A549 (cell line): ENCODE data around the gene RMI1.

ENCODE experiments used
- CBX2 ChIP-seq: fragments of 200-600 bp; sonication (generic); IDR thresholded peaks from 2 replicates; pipeline ENCODE4 v1.6.1; 2016; ENCODE audit warnings: low read depth, mild to moderate bottlenecking, borderline replicate concordance
- CHD4 ChIP-seq: fragments of 200-600 bp; sonication (generic); IDR thresholded peaks from 2 replicates; pipeline ENCODE4 v1.6.1; 2016; ENCODE audit warnings: antibody characterized with exemption, mild to moderate bottlenecking, borderline replicate concordance
- MAFK ChIP-seq: fragments of 450-650 bp; IDR thresholded peaks from 2 replicates; pipeline ENCODE4 v1.6.1; 2014; ENCODE audit not compliant: partially characterized antibody
- PHF8 ChIP-seq: fragments of 200-600 bp; sonication (generic); IDR thresholded peaks from 2 replicates; pipeline ENCODE4 v1.6.1; 2016; ENCODE audit warnings: low read depth, mild to moderate bottlenecking, antibody characterized with exemption, moderate library complexity, borderline replicate concordance
- POLR2A ChIP-seq: IDR thresholded peaks from 2 replicates; pipeline ENCODE4 v1.6.1; 2012; ENCODE audit warnings: mild to moderate bottlenecking, low read length
- RAD21 ChIP-seq, 2 experiments: fragments of >200 bp in 1 of 2; sonication (Bioruptor Twin) in 1 of 2; formaldehyde crosslinking in 1 of 2; IDR thresholded peaks in 1 of 2; conservative IDR thresholded peaks in 1 of 2; 2 replicates in 1 of 2; 3 replicates in 1 of 2; pipeline ENCODE4 v1.6.1; 2012 to 2018; ENCODE audit warnings: inconsistent platforms in 1 of 2
- RCOR1 ChIP-seq: fragments of 150-350 bp; IDR thresholded peaks from 2 replicates; pipeline ENCODE4 v1.6.1; 2014; ENCODE audit warnings: antibody characterized with exemption, low read length, low read depth
- TF ChIP-seq, protein P1 (sequence below): fragments of >200 bp; sonication (Bioruptor Twin); formaldehyde crosslinking; IDR thresholded peaks from 3 replicates; pipeline ENCODE4 v1.5.1; 2016
- TF ChIP-seq, protein P2 (sequence below): fragments of 250-450 bp; sonication (Bioruptor Pico); IDR thresholded peaks from 2 replicates; pipeline ENCODE4 v1.5.0; 2021; ENCODE audit warnings: mild to moderate bottlenecking, moderate library complexity, borderline replicate concordance
- TF ChIP-seq, protein P3 (sequence below): fragments of 450-650 bp; IDR thresholded peaks from 2 replicates; pipeline ENCODE4 v1.6.1; 2014; ENCODE audit warnings: antibody characterized with exemption
- TF ChIP-seq, protein P4 (sequence below): fragments of >200 bp; sonication (Bioruptor Twin); formaldehyde crosslinking; IDR thresholded peaks from 3 replicates; pipeline ENCODE4 v1.6.1; 2016

DNA sequence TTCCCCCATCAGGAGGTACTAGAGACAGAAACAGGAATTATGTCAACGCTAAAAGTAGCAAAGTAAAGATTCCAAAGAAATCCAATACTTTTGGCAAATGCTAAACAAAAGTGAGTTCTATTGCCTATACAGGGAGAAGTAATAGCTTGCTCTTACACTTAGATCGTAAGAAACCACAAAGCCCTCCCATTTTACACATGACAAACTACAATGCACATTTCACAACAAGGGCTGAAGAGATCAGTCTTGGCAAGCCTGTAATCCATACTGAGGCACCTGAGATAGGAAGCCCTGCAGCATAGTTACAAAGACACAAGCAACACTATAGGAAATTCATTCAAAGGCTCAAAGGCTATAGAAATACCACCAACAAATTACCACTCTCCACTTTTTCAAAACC, 8.3 kb upstream of the RMI1 start:
- TF ChIP-seq CHD4 (no peak), POLR2A (no peak), CBX2 (no peak), RCOR1 (no peak), RAD21 (conservative IDR thresholded peaks at IDR 0.05 in 1 of 2, IDR thresholded peaks at IDR 0.05 in 1 of 2) (no peak), PHF8 (no peak), MAFK (no peak)
- TF ChIP-seq, protein P1, sequence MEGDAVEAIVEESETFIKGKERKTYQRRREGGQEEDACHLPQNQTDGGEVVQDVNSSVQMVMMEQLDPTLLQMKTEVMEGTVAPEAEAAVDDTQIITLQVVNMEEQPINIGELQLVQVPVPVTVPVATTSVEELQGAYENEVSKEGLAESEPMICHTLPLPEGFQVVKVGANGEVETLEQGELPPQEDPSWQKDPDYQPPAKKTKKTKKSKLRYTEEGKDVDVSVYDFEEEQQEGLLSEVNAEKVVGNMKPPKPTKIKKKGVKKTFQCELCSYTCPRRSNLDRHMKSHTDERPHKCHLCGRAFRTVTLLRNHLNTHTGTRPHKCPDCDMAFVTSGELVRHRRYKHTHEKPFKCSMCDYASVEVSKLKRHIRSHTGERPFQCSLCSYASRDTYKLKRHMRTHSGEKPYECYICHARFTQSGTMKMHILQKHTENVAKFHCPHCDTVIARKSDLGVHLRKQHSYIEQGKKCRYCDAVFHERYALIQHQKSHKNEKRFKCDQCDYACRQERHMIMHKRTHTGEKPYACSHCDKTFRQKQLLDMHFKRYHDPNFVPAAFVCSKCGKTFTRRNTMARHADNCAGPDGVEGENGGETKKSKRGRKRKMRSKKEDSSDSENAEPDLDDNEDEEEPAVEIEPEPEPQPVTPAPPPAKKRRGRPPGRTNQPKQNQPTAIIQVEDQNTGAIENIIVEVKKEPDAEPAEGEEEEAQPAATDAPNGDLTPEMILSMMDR: no peak
- TF ChIP-seq, protein P2, sequence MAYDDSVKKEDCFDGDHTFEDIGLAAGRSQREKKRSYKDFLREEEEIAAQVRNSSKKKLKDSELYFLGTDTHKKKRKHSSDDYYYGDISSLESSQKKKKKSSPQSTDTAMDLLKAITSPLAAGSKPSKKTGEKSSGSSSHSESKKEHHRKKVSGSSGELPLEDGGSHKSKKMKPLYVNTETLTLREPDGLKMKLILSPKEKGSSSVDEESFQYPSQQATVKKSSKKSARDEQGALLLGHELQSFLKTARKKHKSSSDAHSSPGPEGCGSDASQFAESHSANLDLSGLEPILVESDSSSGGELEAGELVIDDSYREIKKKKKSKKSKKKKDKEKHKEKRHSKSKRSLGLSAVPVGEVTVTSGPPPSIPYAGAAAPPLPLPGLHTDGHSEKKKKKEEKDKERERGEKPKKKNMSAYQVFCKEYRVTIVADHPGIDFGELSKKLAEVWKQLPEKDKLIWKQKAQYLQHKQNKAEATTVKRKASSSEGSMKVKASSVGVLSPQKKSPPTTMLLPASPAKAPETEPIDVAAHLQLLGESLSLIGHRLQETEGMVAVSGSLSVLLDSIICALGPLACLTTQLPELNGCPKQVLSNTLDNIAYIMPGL (CRISPR knock-in tag): no peak
- TF ChIP-seq, protein P3, sequence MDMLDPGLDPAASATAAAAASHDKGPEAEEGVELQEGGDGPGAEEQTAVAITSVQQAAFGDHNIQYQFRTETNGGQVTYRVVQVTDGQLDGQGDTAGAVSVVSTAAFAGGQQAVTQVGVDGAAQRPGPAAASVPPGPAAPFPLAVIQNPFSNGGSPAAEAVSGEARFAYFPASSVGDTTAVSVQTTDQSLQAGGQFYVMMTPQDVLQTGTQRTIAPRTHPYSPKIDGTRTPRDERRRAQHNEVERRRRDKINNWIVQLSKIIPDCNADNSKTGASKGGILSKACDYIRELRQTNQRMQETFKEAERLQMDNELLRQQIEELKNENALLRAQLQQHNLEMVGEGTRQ: no peak
- TF ChIP-seq, protein P4, sequence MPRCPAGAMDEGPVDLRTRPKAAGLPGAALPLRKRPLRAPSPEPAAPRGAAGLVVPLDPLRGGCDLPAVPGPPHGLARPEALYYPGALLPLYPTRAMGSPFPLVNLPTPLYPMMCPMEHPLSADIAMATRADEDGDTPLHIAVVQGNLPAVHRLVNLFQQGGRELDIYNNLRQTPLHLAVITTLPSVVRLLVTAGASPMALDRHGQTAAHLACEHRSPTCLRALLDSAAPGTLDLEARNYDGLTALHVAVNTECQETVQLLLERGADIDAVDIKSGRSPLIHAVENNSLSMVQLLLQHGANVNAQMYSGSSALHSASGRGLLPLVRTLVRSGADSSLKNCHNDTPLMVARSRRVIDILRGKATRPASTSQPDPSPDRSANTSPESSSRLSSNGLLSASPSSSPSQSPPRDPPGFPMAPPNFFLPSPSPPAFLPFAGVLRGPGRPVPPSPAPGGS: no peak
